IMR-90 (cell line): Measurements from ENCODE around the gene MAN1C1.

ENCODE experiments used
- BHLHE40 ChIP-seq: fragments of 150-350 bp; IDR thresholded peaks from 2 replicates; pipeline ENCODE4 v1.6.1; 2016; ENCODE audit warnings: mild to moderate bottlenecking, low read depth, low read length
- CEBPB ChIP-seq: IDR thresholded peaks from 2 replicates; pipeline ENCODE4 v1.6.1; 2012; ENCODE audit warnings: low read depth, low read length, improper control_type of control experiment
- CHD1 ChIP-seq: IDR thresholded peaks from 2 replicates; pipeline ENCODE4 v1.6.1; 2012; ENCODE audit warnings: low read depth, low read length, improper control_type of control experiment
- CTCF ChIP-seq: conservative IDR thresholded peaks from 2 replicates; pipeline ENCODE4 v1.5.1; 2012; ENCODE audit warnings: mild to moderate bottlenecking, low read depth, low read length, improper control_type of control experiment
- ELK1 ChIP-seq: fragments of 150-350 bp; IDR thresholded peaks from 2 replicates; pipeline ENCODE4 v1.6.1; 2016; ENCODE audit warnings: low read depth, mild to moderate bottlenecking, low read length, moderate library complexity, borderline replicate concordance
- FOS ChIP-seq: fragments of 150-350 bp; IDR thresholded peaks from 2 replicates; pipeline ENCODE4 v1.6.1; 2016; ENCODE audit warnings: low read depth, low read length
- MAZ ChIP-seq: IDR thresholded peaks from 2 replicates; pipeline ENCODE4 v1.6.1; 2012; ENCODE audit warnings: low read depth, mild to moderate bottlenecking, low read length, improper control_type of control experiment, moderate library complexity, borderline replicate concordance
- POLR2A ChIP-seq: IDR thresholded peaks from 2 replicates; pipeline ENCODE4 v1.6.1; 2012; ENCODE audit warnings: mild to moderate bottlenecking, low read depth, low read length
- RAD21 ChIP-seq: IDR thresholded peaks from 2 replicates; pipeline ENCODE4 v1.6.1; 2012; ENCODE audit warnings: low read length, improper control_type of control experiment
- RFX5 ChIP-seq: IDR thresholded peaks from 2 replicates; pipeline ENCODE4 v1.8.0; 2012; ENCODE audit warnings: low read depth, mild to moderate bottlenecking, low read length, moderate library complexity
- SMC3 ChIP-seq: fragments of 150-350 bp; IDR thresholded peaks from 2 replicates; pipeline ENCODE4 v1.6.1; 2016; ENCODE audit warnings: low read depth, mild to moderate bottlenecking, antibody characterized with exemption, low read length, moderate library complexity
- USF2 ChIP-seq: fragments of 150-350 bp; IDR thresholded peaks from 2 replicates; pipeline ENCODE4 v1.6.1; 2017; ENCODE audit warnings: mild to moderate bottlenecking, antibody characterized with exemption, low read length, low read depth

- TF ChIP-seq CTCF (no peak), POLR2A (no peak), BHLHE40 (no peak), CEBPB (no peak), CHD1 (no peak), RAD21 (no peak), RFX5 (no peak), SMC3 (no peak), FOS (no peak), ELK1 (no peak), USF2 (no peak), MAZ (no peak)
These were observed 29.3 kb upstream of the MAN1C1 start for GRCh38 chr1:25587290-25587689.
